ENCODE data around the gene RANGAP1. TPM values are rescaled to one million over a fixed set of nuclear protein-coding genes. Genes with fewer than 3 reads are reported as not detected.
A peak's percentile ranks its signal among the peaks of the same experiment; 100 is the strongest.

Gene RANGAP1
- total and polyA plus RNA-seq, 2 of the 13 experiments (the other 11 are each of a cell fraction or from before 2014, with no cell fraction given), result 51.8 to 83.9 TPM

DNA sequence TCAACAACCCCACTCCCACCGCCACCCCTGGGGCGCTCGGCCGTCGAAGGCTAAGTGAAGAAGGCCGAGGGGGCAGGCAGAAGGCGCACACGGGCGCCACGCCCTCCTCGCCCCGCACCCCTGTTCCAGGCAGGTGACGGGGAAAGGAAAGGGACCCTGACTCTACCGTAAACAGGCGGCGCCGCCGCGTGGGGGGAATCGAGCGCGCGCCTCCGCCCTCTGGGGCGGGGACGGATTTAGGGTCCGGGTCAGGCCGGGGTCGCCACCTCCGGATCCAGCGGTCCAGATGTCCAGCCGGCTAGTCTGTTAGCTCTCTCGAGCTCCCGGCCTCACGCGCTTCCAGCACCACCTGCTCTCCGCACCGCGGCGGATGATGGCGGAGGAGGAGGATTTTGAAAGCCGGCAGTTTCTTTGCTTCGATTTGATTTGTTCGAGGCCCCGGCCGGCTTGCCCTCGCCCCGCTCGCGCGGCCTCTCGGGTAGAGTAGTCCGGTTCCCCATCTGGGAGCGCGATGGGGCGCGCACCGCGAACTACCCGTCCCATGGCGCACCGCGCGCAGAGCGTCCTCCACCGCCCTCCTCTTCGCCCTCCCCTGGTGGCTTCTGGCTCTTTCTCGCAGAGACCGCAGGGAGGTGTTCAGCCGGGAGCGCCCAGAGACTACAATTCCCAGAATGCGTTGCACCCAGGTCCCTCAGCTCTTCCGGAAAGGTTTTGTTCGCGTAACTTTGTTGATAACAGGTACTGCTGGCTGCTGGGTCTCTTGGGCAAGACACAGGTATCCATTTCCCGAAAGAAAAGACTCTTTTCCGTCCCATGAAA is at the start of gene RANGAP1 (continued):
- TF ChIP-seq, protein P1, sequence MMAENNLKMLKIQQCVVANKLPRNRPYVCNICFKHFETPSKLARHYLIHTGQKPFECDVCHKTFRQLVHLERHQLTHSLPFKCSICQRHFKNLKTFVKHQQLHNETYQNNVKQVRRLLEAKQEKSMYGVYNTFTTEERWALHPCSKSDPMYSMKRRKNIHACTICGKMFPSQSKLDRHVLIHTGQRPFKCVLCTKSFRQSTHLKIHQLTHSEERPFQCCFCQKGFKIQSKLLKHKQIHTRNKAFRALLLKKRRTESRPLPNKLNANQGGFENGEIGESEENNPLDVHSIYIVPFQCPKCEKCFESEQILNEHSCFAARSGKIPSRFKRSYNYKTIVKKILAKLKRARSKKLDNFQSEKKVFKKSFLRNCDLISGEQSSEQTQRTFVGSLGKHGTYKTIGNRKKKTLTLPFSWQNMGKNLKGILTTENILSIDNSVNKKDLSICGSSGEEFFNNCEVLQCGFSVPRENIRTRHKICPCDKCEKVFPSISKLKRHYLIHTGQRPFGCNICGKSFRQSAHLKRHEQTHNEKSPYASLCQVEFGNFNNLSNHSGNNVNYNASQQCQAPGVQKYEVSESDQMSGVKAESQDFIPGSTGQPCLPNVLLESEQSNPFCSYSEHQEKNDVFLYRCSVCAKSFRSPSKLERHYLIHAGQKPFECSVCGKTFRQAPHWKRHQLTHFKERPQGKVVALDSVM (CRISPR knock-in tag; IDR thresholded peaks at IDR 0.05), result 0 out of 2 replicates have a peak, but pooled peaks have one; percentile 9
- TF ChIP-seq, protein P2, sequence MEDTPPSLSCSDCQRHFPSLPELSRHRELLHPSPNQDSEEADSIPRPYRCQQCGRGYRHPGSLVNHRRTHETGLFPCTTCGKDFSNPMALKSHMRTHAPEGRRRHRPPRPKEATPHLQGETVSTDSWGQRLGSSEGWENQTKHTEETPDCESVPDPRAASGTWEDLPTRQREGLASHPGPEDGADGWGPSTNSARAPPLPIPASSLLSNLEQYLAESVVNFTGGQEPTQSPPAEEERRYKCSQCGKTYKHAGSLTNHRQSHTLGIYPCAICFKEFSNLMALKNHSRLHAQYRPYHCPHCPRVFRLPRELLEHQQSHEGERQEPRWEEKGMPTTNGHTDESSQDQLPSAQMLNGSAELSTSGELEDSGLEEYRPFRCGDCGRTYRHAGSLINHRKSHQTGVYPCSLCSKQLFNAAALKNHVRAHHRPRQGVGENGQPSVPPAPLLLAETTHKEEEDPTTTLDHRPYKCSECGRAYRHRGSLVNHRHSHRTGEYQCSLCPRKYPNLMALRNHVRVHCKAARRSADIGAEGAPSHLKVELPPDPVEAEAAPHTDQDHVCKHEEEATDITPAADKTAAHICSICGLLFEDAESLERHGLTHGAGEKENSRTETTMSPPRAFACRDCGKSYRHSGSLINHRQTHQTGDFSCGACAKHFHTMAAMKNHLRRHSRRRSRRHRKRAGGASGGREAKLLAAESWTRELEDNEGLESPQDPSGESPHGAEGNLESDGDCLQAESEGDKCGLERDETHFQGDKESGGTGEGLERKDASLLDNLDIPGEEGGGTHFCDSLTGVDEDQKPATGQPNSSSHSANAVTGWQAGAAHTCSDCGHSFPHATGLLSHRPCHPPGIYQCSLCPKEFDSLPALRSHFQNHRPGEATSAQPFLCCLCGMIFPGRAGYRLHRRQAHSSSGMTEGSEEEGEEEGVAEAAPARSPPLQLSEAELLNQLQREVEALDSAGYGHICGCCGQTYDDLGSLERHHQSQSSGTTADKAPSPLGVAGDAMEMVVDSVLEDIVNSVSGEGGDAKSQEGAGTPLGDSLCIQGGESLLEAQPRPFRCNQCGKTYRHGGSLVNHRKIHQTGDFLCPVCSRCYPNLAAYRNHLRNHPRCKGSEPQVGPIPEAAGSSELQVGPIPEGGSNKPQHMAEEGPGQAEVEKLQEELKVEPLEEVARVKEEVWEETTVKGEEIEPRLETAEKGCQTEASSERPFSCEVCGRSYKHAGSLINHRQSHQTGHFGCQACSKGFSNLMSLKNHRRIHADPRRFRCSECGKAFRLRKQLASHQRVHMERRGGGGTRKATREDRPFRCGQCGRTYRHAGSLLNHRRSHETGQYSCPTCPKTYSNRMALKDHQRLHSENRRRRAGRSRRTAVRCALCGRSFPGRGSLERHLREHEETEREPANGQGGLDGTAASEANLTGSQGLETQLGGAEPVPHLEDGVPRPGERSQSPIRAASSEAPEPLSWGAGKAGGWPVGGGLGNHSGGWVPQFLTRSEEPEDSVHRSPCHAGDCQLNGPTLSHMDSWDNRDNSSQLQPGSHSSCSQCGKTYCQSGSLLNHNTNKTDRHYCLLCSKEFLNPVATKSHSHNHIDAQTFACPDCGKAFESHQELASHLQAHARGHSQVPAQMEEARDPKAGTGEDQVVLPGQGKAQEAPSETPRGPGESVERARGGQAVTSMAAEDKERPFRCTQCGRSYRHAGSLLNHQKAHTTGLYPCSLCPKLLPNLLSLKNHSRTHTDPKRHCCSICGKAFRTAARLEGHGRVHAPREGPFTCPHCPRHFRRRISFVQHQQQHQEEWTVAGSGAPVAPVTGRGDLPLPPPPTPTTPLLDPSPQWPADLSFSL (CRISPR knock-in tag; IDR thresholded peaks at IDR 0.05), result no peak
- TF ChIP-seq, protein P3, sequence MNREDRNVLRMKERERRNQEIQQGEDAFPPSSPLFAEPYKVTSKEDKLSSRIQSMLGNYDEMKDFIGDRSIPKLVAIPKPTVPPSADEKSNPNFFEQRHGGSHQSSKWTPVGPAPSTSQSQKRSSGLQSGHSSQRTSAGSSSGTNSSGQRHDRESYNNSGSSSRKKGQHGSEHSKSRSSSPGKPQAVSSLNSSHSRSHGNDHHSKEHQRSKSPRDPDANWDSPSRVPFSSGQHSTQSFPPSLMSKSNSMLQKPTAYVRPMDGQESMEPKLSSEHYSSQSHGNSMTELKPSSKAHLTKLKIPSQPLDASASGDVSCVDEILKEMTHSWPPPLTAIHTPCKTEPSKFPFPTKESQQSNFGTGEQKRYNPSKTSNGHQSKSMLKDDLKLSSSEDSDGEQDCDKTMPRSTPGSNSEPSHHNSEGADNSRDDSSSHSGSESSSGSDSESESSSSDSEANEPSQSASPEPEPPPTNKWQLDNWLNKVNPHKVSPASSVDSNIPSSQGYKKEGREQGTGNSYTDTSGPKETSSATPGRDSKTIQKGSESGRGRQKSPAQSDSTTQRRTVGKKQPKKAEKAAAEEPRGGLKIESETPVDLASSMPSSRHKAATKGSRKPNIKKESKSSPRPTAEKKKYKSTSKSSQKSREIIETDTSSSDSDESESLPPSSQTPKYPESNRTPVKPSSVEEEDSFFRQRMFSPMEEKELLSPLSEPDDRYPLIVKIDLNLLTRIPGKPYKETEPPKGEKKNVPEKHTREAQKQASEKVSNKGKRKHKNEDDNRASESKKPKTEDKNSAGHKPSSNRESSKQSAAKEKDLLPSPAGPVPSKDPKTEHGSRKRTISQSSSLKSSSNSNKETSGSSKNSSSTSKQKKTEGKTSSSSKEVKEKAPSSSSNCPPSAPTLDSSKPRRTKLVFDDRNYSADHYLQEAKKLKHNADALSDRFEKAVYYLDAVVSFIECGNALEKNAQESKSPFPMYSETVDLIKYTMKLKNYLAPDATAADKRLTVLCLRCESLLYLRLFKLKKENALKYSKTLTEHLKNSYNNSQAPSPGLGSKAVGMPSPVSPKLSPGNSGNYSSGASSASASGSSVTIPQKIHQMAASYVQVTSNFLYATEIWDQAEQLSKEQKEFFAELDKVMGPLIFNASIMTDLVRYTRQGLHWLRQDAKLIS (CRISPR knock-in tag; IDR thresholded peaks at IDR 0.05), result no peak
- TF ChIP-seq KLF11 (CRISPR knock-in tag; IDR thresholded peaks at IDR 0.05) (no peak), FOXP1 (IDR thresholded peaks at IDR 0.05) (no peak), FOXP1 (CRISPR knock-in tag; IDR thresholded peaks at IDR 0.05) (no peak), ZNF660 (CRISPR knock-in tag; IDR thresholded peaks at IDR 0.05; ENCODE audit: borderline replicate concordance, low read depth) (no peak), YY1 (IDR thresholded peaks at IDR 0.05; ENCODE audit: insufficient read depth, insufficient replicate concordance, low read depth, low read length) (peak; percentile 88), ZNF335 (CRISPR knock-in tag; IDR thresholded peaks at IDR 0.05) (peak; percentile 52), NR2F1 (CRISPR knock-in tag; IDR thresholded peaks at IDR 0.05) (no peak), NPAS2 (CRISPR knock-in tag; IDR thresholded peaks at IDR 0.05; ENCODE audit: borderline replicate concordance) (no peak), TBX2 (CRISPR knock-in tag; IDR thresholded peaks at IDR 0.05; ENCODE audit: borderline replicate concordance) (peak; percentile 19; the same call in 1 of the 2 replicates), DMAP1 (CRISPR knock-in tag; IDR thresholded peaks at IDR 0.05) (peak; percentile 86)
- TF ChIP-seq, protein P4, sequence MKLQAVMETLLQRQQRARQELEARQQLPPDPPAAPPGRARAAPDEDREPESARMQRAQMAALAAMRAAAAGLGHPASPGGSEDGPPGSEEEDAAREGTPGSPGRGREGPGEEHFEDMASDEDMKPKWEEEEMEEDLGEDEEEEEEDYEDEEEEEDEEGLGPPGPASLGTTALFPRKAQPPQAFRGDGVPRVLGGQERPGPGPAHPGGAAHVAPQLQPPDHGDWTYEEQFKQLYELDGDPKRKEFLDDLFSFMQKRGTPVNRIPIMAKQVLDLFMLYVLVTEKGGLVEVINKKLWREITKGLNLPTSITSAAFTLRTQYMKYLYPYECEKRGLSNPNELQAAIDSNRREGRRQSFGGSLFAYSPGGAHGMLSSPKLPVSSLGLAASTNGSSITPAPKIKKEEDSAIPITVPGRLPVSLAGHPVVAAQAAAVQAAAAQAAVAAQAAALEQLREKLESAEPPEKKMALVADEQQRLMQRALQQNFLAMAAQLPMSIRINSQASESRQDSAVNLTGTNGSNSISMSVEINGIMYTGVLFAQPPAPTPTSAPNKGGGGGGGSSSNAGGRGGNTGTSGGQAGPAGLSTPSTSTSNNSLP (IDR thresholded peaks at IDR 0.05; ENCODE audit: low read depth, low read length), result no peak
